SK-N-MC (cell line): ENCODE measurements around the gene GRK4.
"Not testable (repeated sequence)": the region's sequence is repeated elsewhere in the genome, so short reads cannot be mapped to it uniquely, and the experiment has no call there.

Experiments
- EZH2 ChIP-seq: fragments of 200-600 bp; sonication (generic); IDR thresholded peaks from one replicate; pipeline ENCODE4 v1.6.1; 2017; ENCODE audit warnings: antibody characterized with exemption
- FOXP2 ChIP-seq: optimal IDR thresholded peaks from 2 replicates; pipeline ENCODE3; 2011; ENCODE audit warnings: mild to moderate bottlenecking, moderate library complexity; ENCODE audit not compliant: insufficient read depth; ENCODE audit errors: extremely low read length, control extremely low read depth
- POLR2AphosphoS5 ChIP-seq: IDR thresholded peaks from 2 replicates; pipeline ENCODE4 v1.6.1; 2012; ENCODE audit warnings: mild to moderate bottlenecking, low read depth, low read length, borderline replicate concordance

DNA sequence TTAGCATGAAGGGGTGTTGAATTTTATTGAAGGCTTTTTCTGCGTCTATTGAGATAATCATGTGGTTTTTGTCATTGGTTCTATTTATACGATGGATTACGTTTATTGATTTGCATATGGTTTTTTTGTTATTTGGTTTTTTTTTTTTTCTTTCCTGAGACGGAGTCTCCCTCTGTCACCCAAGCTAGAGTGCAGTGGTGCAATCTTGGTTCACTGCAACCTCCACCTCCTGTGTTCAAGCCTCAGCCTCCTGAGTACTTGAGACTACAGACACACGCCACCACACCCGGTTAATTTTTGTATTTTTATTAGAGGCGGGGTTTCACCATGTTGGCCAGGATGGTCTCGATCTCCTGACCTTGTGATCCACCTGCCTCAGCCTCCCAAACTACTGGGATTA, 44.7 kb upstream of the GRK4 start:
- not testable (repeated sequence) for TF ChIP-seq EZH2, POLR2AphosphoS5, FOXP2
